ENCODE data around the gene B4GALNT3.

The B4GALNT3 gene

DNA sequence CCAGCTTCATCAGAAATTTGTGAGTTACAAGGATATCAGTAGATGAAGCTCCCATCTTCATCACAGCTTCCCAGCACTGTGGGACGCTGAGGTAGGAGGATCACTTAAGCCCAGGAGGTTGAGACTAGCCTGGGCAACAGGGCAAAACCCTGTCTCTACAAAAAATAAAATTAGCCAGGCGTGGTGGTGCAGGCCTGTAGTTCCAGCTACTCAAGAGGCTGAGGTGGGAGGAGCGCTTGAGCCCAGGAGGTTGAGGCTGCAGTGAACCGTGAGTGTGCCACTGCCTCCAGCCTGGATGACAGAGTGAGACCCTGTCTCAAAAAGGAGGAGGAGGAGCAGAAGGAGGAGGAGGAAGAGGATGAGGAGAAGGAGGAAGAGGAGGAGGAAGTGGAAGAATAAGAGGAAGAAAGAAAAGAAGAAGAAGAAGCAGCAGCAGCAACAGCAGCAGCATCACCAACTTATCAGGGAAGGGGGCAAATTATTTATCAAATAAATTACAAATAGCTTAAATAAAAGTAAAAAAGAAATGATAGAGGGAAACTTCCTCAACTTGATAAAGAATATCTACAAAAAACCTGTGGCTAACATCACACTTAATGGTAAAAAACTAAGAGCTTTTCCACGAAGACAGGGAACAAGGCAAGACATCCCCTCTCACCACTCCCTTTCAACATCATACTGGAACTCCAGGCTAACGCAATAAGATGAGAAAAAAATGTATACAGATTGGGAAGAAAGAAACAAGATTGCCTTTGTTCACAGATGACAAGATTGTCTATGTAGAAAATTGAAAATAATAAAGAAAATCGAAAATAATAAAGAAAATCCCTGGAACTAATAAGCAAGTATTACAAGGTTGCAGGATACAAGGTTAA, 133.9 kb downstream of the B4GALNT3 start:
- no peak for DNase-seq
- in situ Hi-C loops (cut with HindIII; ENCODE audit: low pct_ligation_motif_present, low pct_unique_long_range_greater_than_20kb, low sequenced_read_pairs): no loop called here

DNA sequence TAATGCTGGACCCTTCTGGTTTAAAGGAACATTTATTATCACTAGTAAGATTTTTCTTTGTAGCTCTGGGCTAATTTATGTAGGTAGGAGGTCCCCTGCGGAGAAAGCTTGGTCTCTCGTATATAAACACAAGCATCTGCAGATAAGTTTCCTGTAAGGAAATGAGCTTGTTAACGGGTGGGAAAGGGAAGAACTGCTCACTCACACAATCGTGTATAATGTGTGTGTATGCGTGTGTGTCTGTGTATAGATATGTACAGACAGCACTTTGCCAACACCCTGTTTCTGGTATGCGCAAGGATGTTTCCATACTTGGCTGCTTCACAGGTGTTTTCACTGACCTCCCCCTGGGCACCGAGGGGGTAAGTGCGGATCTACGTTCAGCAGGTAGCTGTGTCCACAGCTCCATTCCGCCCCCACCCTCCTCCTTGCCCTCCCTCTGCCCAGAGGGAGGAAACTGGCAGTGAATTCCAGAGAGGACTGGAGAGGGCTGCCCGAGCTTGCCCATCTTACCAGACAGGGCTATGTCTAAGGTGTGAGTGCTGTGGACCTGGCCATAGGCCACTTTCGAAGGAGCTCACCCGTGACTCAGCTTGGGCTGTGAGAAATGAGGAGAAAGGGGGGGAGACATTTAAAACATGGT, 138.3 kb downstream of the B4GALNT3 start:
- in situ Hi-C loops (cut with HindIII; ENCODE audit: low pct_ligation_motif_present, low pct_unique_long_range_greater_than_20kb, low sequenced_read_pairs): no loop called here
- DNase-seq: no peak

DNA sequence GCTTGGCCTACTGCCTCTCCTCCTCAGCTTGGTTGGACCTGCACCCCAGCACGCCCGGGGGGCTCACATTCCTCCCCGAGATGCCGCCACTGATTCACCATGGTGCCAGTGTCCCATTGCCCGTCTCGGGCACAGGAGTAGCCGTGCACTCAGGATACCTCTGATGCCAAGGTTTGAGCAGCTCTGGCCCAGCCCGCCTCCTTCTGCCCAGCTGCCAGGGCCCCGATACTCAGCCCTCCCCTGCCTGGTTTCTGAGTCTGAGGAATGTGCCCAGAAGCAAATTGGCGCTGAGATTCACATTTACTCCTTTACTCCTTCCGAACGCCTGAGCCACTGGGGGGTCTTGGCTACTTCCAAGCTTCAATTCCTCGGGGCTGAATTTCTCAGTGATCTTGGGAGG, 140.0 kb downstream of the B4GALNT3 start:
- in situ Hi-C loops (cut with HindIII; ENCODE audit: low pct_ligation_motif_present, low pct_unique_long_range_greater_than_20kb, low sequenced_read_pairs): no loop called here
- DNase-seq: no peak

DNA sequence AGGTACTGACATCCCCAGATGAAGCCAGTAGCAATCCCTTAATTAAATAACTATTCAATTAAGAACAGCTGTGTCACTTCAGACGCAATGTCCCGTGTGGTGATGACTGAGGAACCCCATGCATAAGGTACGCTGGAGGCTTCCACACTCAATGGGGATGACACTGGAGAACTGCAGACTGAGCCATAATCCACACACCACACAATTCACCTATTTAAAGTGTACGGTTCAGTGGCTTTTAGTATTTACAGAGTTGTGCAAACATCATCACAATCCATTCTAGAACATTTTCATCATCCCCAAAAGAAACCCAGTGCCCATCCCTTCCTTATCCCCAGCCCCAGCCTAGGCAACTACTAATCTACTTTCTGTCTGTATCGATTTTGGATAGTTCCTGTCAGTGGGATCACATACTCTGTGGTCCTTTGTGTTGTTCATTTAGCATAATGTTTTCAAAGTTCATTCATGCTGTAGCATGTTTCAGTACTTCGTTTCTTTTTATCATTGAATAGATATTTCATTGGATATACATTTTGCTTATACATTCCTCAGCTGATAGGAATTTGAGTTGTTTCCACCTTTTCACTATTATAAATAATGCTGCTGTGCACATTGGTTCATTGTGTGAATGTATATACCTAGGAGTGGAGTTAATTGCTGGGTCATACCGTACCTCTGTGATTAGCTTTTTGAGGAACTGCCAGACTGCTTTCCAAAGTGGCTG, 142.4 kb downstream of the B4GALNT3 start:
- in situ Hi-C loops (cut with HindIII; ENCODE audit: low pct_ligation_motif_present, low pct_unique_long_range_greater_than_20kb, low sequenced_read_pairs): no loop called here
- no peak for DNase-seq

DNA sequence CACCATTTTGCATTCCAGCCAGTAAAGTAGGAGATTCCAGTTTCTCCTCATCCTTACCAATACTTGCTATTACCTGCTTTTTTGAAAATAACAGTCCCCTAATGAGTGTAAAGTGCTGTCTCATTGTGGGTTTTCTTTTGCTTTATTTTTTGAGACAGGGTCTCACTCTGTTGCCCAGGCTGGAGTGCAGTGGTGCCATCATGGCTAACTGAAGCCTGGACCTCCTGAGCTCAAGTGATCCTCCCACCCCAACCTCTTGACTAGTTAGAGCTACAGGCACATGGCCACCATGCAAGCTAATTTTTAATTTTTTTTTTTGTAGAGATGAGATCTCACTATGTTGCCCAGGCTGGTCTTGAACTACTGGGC, 142.9 kb downstream of the B4GALNT3 start:
- in situ Hi-C loops (cut with HindIII; ENCODE audit: low pct_ligation_motif_present, low pct_unique_long_range_greater_than_20kb, low sequenced_read_pairs): no loop called here

DNA sequence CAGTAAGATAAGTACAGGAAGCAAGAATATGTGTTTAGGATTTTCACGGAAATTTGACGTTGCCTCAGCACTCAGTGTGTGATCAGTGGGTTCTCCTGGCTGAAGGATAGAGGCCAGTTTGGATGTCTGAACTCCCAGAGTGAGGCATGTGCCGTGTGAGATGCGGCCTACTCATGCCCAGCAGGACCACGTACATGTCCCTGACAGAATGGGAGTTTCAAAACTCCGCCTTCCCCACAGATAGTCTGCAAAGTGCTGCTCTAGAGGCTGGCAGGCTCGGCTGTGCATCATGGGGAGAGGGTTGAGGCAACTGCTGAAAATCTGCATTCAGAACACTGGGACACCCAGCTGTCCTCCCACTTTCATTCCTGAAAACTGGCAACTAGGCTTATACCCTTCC, 145.2 kb downstream of the B4GALNT3 start:
- no peak for DNase-seq
- in situ Hi-C loops (cut with HindIII; ENCODE audit: low pct_ligation_motif_present, low pct_unique_long_range_greater_than_20kb, low sequenced_read_pairs): no loop called here

More for the DNA sequence above, 142.9 kb downstream of the B4GALNT3 start:
- no peak for DNase-seq

DNA sequence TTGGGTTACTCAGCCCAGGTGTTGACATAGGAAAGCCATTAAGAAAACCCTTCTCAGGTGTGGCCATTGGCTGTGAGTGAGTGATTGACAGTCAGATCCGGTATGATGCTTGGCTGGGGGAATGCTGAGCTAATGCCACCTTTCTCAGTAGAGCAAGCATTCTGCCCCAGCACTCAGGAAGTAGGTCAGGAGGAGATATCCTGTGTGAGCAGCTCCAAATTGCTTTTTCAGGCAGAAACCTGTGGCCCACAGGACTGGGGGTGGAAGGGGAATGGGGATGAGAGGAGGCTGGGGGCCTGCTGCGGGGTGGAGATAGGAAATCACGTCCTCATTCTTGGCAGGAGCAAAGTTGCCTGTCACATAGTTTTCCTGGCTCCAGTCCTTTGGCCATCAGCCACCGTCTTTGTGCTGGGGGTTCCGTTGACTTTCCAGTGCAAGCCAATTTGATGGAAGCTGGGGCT, 147.8 kb downstream of the B4GALNT3 start:
- in situ Hi-C loops (cut with HindIII; ENCODE audit: low pct_ligation_motif_present, low pct_unique_long_range_greater_than_20kb, low sequenced_read_pairs): no loop called here

DNA sequence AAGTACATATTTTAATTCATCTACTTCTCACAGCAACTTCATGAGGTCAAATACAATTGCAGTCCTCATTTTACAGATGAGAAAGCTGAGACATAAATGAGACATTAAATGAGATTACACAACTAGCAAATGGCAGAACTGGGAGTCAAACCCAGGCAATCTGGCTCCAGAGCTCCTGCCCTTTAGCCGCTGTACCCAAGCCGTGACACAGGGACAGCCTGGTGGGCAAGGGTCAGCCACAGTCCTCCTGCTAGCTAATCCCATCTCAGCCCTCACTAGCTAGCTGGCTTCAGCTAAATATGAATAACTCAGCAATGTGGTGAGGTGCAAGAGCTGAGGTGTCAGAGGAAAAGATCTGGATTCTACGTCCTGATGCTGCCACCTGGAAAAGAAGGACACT, 148.7 kb downstream of the B4GALNT3 start:
- in situ Hi-C loops (cut with HindIII; ENCODE audit: low pct_ligation_motif_present, low pct_unique_long_range_greater_than_20kb, low sequenced_read_pairs): no loop called here
- DNase-seq: no peak

More for the DNA sequence above, 147.8 kb downstream of the B4GALNT3 start:
- DNase-seq: no peak

DNA sequence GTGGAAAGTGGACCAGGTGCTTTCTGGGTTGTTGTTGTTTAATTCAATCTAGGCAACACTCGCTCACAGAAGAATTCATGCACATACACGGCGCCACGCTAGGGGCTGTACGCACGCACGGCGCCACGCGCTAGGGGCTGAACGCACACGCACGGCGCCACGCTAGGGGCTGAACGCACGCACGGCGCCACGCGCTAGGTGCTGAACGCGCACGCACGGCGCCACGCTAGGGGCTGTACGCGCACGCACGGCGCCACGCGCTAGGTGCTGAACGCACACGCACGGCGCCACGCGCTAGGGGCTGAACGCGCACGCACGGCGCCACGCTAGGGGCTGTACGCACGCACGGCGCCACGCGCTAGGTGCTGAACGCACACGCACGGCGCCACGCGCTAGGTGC, 149.2 kb downstream of the B4GALNT3 start:
- DNase-seq: no peak
- in situ Hi-C loops (cut with HindIII; ENCODE audit: low pct_ligation_motif_present, low pct_unique_long_range_greater_than_20kb, low sequenced_read_pairs): no loop called here

DNA sequence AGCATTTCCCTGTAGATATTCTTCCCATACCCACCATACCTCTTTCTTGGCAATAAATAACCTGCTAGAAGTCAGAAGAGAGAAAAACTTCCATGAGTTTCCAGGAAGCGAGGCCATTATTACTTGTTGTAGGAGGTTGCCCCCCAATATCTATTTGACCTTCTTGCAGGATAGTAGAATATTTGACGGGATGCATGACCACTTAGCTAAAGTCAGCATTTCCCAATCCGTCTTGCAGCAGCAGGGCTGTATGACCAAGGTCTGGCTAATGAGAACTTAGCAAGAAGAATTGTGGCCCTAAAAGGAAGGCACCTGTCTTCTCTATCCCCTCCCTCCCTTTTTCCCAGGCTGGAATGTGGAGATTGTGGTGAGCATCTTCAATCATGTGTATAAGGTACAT, 152.0 kb downstream of the B4GALNT3 start:
- in situ Hi-C loops (cut with HindIII; ENCODE audit: low pct_ligation_motif_present, low pct_unique_long_range_greater_than_20kb, low sequenced_read_pairs): no loop called here

DNA sequence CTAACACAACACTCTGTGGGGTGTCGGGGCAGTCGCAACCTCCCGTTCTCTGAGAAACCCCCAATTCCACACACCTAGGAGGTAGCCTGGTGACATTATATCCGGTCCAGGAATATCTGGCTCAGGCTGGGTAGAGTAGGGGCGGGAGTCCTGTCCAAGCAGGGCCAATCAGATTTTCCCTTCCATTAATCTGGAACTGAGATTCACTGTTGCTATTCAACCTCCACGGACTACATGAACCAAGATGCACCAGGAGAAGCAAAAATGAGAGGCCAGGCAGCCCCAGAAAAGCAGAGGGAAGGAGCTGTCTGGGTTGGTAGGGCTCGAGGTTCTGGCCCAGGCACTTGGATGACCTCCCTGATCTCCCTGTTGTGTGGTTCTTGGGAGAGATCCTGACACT, 152.6 kb downstream of the B4GALNT3 start:
- in situ Hi-C loops (cut with HindIII; ENCODE audit: low pct_ligation_motif_present, low pct_unique_long_range_greater_than_20kb, low sequenced_read_pairs): no loop called here
- DNase-seq: no peak

More for the DNA sequence above, 152.0 kb downstream of the B4GALNT3 start:
- DNase-seq: no peak

DNA sequence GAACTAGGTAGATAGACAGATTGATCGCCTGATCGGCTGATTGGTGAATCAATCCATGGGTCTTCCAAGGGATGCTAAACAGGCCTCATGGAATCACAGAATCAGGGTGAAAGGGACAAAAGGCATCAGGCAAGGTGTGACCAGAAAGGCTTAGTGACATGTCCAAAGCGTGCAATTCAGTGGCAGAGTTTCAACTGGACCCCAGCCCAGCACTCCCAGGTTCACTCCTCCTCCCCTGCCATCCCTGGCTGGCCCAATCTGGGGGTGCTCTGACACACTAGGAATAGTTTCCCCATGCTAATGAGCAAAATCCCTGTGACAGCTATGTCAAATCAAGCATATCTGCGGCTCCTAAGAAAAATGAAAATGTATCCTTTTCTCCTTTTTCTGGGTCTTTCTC, 153.1 kb downstream of the B4GALNT3 start:
- no peak for DNase-seq
- in situ Hi-C loops (cut with HindIII; ENCODE audit: low pct_ligation_motif_present, low pct_unique_long_range_greater_than_20kb, low sequenced_read_pairs): no loop called here
